ENCODE measurements around the gene SNAP91. TPM values are rescaled to one million over a fixed set of nuclear protein-coding genes. Genes with fewer than 3 reads are reported as not detected.

Gene SNAP91
- total and polyA plus RNA-seq, 2 of the 8 experiments (the other 6 are each of a cell fraction or from before 2014, with no cell fraction given) = 1.3 to 1.5 TPM

DNA sequence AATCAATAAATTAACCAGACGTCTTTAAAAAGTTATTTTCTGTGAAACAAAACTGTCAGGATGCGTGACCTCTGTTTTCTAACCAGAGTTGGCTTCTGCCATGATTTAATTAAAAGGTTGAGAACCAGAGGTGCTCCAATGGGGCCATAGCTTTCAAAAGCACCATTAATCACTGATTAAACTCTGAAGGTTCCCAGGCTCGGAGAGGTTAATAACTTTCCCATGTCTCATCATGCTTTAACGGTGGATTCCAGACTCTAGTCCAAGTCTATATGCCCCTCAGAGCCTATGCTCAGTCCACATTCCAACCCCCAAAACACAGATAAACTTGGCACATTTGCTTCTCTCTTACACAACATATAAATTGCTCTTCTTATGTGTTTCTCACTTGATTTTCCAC lies 95.5 kb downstream of the SNAP91 start:
- no peak overlapping the region for H2AFZ ChIP-seq (ENCODE audit: low read length)
- H2BK12ac ChIP-seq (ENCODE audit: low read depth, low read length) = no peak overlapping the region
- no peak overlapping the region for H3K4me2 ChIP-seq (ENCODE audit: insufficient read depth in 1 of 2, low read depth in 2 of 2, low read length in 2 of 2)
- no peak overlapping the region for H3K56ac ChIP-seq (replicated peaks; ENCODE audit: insufficient read length, low read depth, low read length)
- H3K4ac ChIP-seq (replicated peaks; ENCODE audit: insufficient read length, low read depth, low read length) = no peak overlapping the region
- CTCF ChIA-PET (ENCODE audit: partially characterized antibody) = interaction anchor here (0.7 to 1.4 kb wide), 4 partner anchors 45 to 1094 kb away, joined by 3 to 4 read pairs (median 3); no protein-coding TSS in a partner anchor
- H4K8ac ChIP-seq (ENCODE audit: extremely low read depth, insufficient read depth, low read length) = no peak overlapping the region
- no peaks in the 10 kb centered on the region for H3K36me3 ChIP-seq (ENCODE audit: control insufficient read depth in 2 of 4, insufficient read depth in 4 of 4, low read length in 3 of 4)
- no peaks in the 10 kb centered on the region for H4K20me1 ChIP-seq (replicated peaks in 1 of 2; ENCODE audit: control insufficient read depth in 1 of 2, insufficient read depth in 2 of 2, low read length in 2 of 2)
- H3K79me1 ChIP-seq (ENCODE audit: low read depth, low read length) = no peaks in the 10 kb centered on the region
- no peak overlapping the region for H2BK15ac ChIP-seq (ENCODE audit: low read length)
- no peak overlapping the region for H3K27ac ChIP-seq (ENCODE audit: low read depth, low read length)
- H2BK5ac ChIP-seq (ENCODE audit: low read depth, low read length) = no peak overlapping the region
- POLR2A ChIA-PET (ENCODE audit: partially characterized antibody) = no interaction called here
- H3K18ac ChIP-seq (ENCODE audit: extremely low read depth, low read length) = no peak overlapping the region
- H4K91ac ChIP-seq (replicated peaks; ENCODE audit: insufficient read length, low read length) = no peak overlapping the region
- H3K23me2 ChIP-seq (ENCODE audit: low read depth, low read length) = no peaks in the 10 kb centered on the region
- no peak overlapping the region for H3K9ac ChIP-seq (replicated peaks in 1 of 4; ENCODE audit: extremely low read depth in 1 of 4, low read depth in 3 of 4, low read length in 3 of 4)
- FAIRE-seq (no peak), DNase-seq (ENCODE audit: low read depth in 1 of 2, low spot score in 2 of 2) (no peak)
- no peaks in the 10 kb centered on the region for H3K9me3 ChIP-seq (ENCODE audit: insufficient read depth in 2 of 2, low read depth in 1 of 2, low read length in 1 of 2)
- H2BK20ac ChIP-seq (ENCODE audit: low read length) = no peak overlapping the region
- H3K23ac ChIP-seq (ENCODE audit: insufficient read length) = no peak overlapping the region
- no peak overlapping the region for H4K5ac ChIP-seq (ENCODE audit: insufficient read length, low read depth, low read length)
- no peaks in the 10 kb centered on the region for H3K4me1 ChIP-seq (replicated peaks in 1 of 4; ENCODE audit: control insufficient read depth in 3 of 4, insufficient read depth in 4 of 4, low read length in 3 of 4)
- no peak overlapping the region for H2AK5ac ChIP-seq (ENCODE audit: low read depth, low read length)
- H3K4me3 ChIP-seq (ENCODE audit: extremely low read depth in 1 of 4, insufficient read depth in 2 of 4, low read depth in 3 of 4, low read length in 4 of 4) = no peak overlapping the region
- no peak overlapping the region for H3K14ac ChIP-seq (ENCODE audit: insufficient read length)
- WGBS, 2 experiments (ENCODE audit: extremely low coverage in 1 of 2, insufficient coverage in 1 of 2, insufficient read length in 1 of 2, insufficient replicate concordance in 2 of 2, low coverage in 1 of 2, low lambda C conversion rate in 2 of 2, missing lambda C conversion rate in 1 of 2) = 88% methylated on average over 4 of the region's 4 CpGs; no CpG with 5 or more reads in 1 of the 2 experiments
- no peaks in the 10 kb centered on the region for H3K27me3 ChIP-seq (replicated peaks in 1 of 4; ENCODE audit: control insufficient read depth in 3 of 4, extremely low read depth in 1 of 4, insufficient read depth in 3 of 4, low read length in 3 of 4)
- no peak overlapping the region for H2BK120ac ChIP-seq (replicated peaks; ENCODE audit: low read depth, low read length)
- no peaks in the 10 kb centered on the region for H3K79me2 ChIP-seq (ENCODE audit: control insufficient read depth in 1 of 2, insufficient read depth in 2 of 2, low read length in 2 of 2)
- TF ChIP-seq FOSL1 (IDR thresholded peaks at IDR 0.05; ENCODE audit: insufficient read depth, low read depth, low read length) (no peak), HDAC2 (IDR thresholded peaks at IDR 0.05; ENCODE audit: borderline replicate concordance in 1 of 2, low read depth in 2 of 2, low read length in 2 of 2) (no peak), POLR2A (IDR thresholded peaks at IDR 0.05; ENCODE audit: control extremely low read depth in 1 of 2, low read depth in 2 of 2, low read length in 2 of 2) (no peak), EGR1 (IDR thresholded peaks at IDR 0.05; ENCODE audit: borderline replicate concordance, low read depth, low read length) (no peak), CBX8 (IDR thresholded peaks at IDR 0.05; ENCODE audit: borderline replicate concordance, low read depth, low read length) (no peak), CBX5 (IDR thresholded peaks at IDR 0.05; ENCODE audit: low read depth, low read length) (no peak), GABPA (IDR thresholded peaks at IDR 0.05; ENCODE audit: borderline replicate concordance, insufficient read depth, low read length) (no peak), TBP (IDR thresholded peaks at IDR 0.05; ENCODE audit: low read depth, low read length) (no peak), KDM4A (IDR thresholded peaks at IDR 0.05; ENCODE audit: low read depth, low read length, severe bottlenecking) (no peak), RFX5 (IDR thresholded peaks at IDR 0.05; ENCODE audit: borderline replicate concordance, low read depth, low read length) (no peak)
- TF ChIP-seq, protein P1, sequence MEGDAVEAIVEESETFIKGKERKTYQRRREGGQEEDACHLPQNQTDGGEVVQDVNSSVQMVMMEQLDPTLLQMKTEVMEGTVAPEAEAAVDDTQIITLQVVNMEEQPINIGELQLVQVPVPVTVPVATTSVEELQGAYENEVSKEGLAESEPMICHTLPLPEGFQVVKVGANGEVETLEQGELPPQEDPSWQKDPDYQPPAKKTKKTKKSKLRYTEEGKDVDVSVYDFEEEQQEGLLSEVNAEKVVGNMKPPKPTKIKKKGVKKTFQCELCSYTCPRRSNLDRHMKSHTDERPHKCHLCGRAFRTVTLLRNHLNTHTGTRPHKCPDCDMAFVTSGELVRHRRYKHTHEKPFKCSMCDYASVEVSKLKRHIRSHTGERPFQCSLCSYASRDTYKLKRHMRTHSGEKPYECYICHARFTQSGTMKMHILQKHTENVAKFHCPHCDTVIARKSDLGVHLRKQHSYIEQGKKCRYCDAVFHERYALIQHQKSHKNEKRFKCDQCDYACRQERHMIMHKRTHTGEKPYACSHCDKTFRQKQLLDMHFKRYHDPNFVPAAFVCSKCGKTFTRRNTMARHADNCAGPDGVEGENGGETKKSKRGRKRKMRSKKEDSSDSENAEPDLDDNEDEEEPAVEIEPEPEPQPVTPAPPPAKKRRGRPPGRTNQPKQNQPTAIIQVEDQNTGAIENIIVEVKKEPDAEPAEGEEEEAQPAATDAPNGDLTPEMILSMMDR (IDR thresholded peaks at IDR 0.05; ENCODE audit: control extremely low read depth in 1 of 3, insufficient read depth in 1 of 3, low read depth in 1 of 3, low read length in 3 of 3) = no peak
